ENCODE data around the gene TTC9B.
"Not testable (repeated sequence)": the region's sequence is repeated elsewhere in the genome, so short reads cannot be mapped to it uniquely, and the experiment has no call there.

TTC9B gene

DNA sequence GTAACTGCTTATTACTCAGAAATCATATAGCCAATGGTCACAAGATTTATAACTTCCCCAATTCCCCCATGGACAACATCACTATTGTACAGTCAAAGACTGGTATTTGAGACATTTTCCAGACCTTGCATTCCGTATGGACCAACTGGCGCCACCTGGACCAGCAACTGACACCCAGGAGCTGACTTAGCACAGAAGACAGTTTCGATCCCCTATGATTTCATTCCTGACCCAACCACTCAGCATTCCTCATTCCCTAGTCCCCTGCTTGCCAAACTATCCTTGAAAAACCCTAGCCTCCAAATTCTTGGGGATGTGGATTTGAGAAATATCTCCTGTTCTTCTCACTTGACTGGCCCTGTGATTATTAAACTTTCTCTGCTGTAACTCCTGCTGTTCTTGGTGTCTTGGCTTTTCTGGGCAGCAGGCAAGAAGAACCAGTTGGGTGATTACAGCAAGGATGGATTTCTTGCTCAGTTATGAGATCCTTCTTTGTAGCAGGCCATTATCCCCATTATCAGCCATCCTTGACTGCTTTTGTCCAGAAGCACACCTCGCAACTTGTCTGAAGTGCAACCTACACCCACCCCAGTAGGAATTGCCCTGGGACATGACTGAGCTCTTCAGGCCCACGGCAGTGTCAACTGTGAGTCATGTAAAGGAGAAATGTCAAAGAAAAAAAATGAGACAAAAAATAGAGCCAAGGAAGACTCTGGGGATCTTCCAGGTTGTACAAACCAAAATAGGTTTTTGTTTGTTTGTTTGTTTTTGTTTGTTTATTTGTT lies 40.7 kb downstream of the TTC9B start:
- Histone ChIP-seq H3K27me3 (ENCODE audit: insufficient read depth, low read length) (peaks cover 5% of the 10 kb centered on the region; the same call in 1 of the 2 replicates), H3K4me2 (ENCODE audit: low read length) (no peak overlapping the region), H3K4me3 (ENCODE audit: low read depth, low read length, poor library complexity, severe bottlenecking) (no peak overlapping the region), H4K20me1 (ENCODE audit: insufficient read depth, low read length) (no peaks in the 10 kb centered on the region), H3K4me1 (ENCODE audit: insufficient read depth, low read length, severe bottlenecking) (no peaks in the 10 kb centered on the region), H3K79me2 (ENCODE audit: insufficient read depth, low read length) (no peaks in the 10 kb centered on the region), H3K9me3 (ENCODE audit: low read length) (no peaks in the 10 kb centered on the region), H3K9ac (ENCODE audit: low read length) (no peak overlapping the region), H3K36me3 (ENCODE audit: insufficient read depth, low read length) (no peaks in the 10 kb centered on the region), H2AFZ (ENCODE audit: low read length) (no peak overlapping the region), H3F3A (ENCODE audit: insufficient read depth, low read length) (no peaks in the 10 kb centered on the region), H3K9me2 (ENCODE audit: low read depth, low read length) (no peaks in the 10 kb centered on the region), H3K27ac (ENCODE audit: low read depth, low read length, poor library complexity, severe bottlenecking) (no peak overlapping the region)
- TF ChIP-seq, protein P1, sequence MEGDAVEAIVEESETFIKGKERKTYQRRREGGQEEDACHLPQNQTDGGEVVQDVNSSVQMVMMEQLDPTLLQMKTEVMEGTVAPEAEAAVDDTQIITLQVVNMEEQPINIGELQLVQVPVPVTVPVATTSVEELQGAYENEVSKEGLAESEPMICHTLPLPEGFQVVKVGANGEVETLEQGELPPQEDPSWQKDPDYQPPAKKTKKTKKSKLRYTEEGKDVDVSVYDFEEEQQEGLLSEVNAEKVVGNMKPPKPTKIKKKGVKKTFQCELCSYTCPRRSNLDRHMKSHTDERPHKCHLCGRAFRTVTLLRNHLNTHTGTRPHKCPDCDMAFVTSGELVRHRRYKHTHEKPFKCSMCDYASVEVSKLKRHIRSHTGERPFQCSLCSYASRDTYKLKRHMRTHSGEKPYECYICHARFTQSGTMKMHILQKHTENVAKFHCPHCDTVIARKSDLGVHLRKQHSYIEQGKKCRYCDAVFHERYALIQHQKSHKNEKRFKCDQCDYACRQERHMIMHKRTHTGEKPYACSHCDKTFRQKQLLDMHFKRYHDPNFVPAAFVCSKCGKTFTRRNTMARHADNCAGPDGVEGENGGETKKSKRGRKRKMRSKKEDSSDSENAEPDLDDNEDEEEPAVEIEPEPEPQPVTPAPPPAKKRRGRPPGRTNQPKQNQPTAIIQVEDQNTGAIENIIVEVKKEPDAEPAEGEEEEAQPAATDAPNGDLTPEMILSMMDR (IDR thresholded peaks at IDR 0.05; ENCODE audit: low read length), result no peak
- no peak for TF ChIP-seq EZH2 (IDR thresholded peaks at IDR 0.05; ENCODE audit: borderline replicate concordance, low read length)

DNA sequence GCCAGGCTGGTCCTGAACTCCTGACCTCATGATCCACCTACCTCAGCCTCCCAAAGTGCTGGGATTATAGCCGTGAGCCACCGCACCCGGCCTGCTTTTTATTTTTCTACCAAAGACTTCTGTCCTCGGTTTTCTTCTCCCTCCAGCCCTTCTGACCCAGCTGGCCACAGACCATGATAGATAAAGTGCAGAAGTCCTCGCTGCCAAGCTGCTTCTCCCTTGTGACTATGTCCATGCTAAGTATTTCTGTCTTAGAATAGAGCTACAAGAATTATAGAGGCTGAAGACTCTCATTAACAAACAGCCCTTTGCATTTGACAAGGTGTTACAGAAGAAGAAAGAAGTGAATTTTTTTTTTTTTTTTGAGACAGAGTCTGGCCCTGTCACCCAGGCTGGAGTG lies 42.4 kb downstream of the TTC9B start:
- H3K9me3 ChIP-seq (ENCODE audit: low read length), result no peaks in the 10 kb centered on the region
- peaks cover 5% of the 10 kb centered on the region; the same call in 1 of the 2 replicates for H3K27me3 ChIP-seq (ENCODE audit: insufficient read depth, low read length)
- no peaks in the 10 kb centered on the region for H3K9me2 ChIP-seq (ENCODE audit: low read depth, low read length)
- H3K27ac ChIP-seq (ENCODE audit: low read depth, low read length, poor library complexity, severe bottlenecking), result no peak overlapping the region
- no peaks in the 10 kb centered on the region for H3K4me1 ChIP-seq (ENCODE audit: insufficient read depth, low read length, severe bottlenecking)
- no peak overlapping the region for H3K9ac ChIP-seq (ENCODE audit: low read length)
- H4K20me1 ChIP-seq (ENCODE audit: insufficient read depth, low read length), result no peaks in the 10 kb centered on the region
- TF ChIP-seq EZH2 (IDR thresholded peaks at IDR 0.05; ENCODE audit: borderline replicate concordance, low read length), result no peak
- TF ChIP-seq, protein P1 (IDR thresholded peaks at IDR 0.05; ENCODE audit: low read length), result no peak
- no peaks in the 10 kb centered on the region for H3K36me3 ChIP-seq (ENCODE audit: insufficient read depth, low read length)
- H3F3A ChIP-seq (ENCODE audit: insufficient read depth, low read length), result no peaks in the 10 kb centered on the region
- no peak overlapping the region for H3K4me2 ChIP-seq (ENCODE audit: low read length)
- no peak overlapping the region for H2AFZ ChIP-seq (ENCODE audit: low read length)
- no peaks in the 10 kb centered on the region for H3K79me2 ChIP-seq (ENCODE audit: insufficient read depth, low read length)
- H3K4me3 ChIP-seq (ENCODE audit: low read depth, low read length, poor library complexity, severe bottlenecking), result no peak overlapping the region

DNA sequence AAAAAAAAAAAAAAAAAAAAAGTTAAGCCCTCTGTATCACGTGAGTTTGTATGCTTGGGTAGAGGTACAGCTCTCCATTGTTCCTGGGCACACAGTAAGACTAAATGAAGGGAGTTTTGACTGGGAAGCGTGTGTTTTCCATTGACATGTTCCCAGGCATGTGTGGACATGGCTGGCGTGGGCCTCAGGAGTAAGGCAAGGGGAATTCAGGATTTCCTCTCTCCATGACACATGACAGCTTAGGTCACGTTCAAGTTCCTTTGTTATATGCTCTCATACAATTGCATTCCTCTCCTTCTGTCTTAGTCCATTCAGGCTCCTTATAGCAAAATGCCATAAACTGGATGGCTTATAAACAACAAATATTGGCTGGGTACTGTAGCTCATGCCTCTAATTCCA lies 44.1 kb downstream of the TTC9B start:
- Histone ChIP-seq H3K36me3 (ENCODE audit: insufficient read depth, low read length) (no peaks in the 10 kb centered on the region), H3K9me3 (ENCODE audit: low read length) (no peaks in the 10 kb centered on the region), H3K27ac (ENCODE audit: low read depth, low read length, poor library complexity, severe bottlenecking) (no peak overlapping the region), H3K9me2 (ENCODE audit: low read depth, low read length) (no peaks in the 10 kb centered on the region), H3K4me1 (ENCODE audit: insufficient read depth, low read length, severe bottlenecking) (no peaks in the 10 kb centered on the region), H3F3A (ENCODE audit: insufficient read depth, low read length) (no peaks in the 10 kb centered on the region), H3K27me3 (ENCODE audit: insufficient read depth, low read length) (peaks cover 5% of the 10 kb centered on the region; the same call in 1 of the 2 replicates), H3K79me2 (ENCODE audit: insufficient read depth, low read length) (no peaks in the 10 kb centered on the region), H2AFZ (ENCODE audit: low read length) (no peak overlapping the region), H4K20me1 (ENCODE audit: insufficient read depth, low read length) (no peaks in the 10 kb centered on the region), H3K9ac (ENCODE audit: low read length) (no peak overlapping the region), H3K4me3 (ENCODE audit: low read depth, low read length, poor library complexity, severe bottlenecking) (no peak overlapping the region), H3K4me2 (ENCODE audit: low read length) (no peak overlapping the region)
- TF ChIP-seq EZH2 (IDR thresholded peaks at IDR 0.05; ENCODE audit: borderline replicate concordance, low read length), result no peak
- TF ChIP-seq, protein P1 (IDR thresholded peaks at IDR 0.05; ENCODE audit: low read length), result no peak

DNA sequence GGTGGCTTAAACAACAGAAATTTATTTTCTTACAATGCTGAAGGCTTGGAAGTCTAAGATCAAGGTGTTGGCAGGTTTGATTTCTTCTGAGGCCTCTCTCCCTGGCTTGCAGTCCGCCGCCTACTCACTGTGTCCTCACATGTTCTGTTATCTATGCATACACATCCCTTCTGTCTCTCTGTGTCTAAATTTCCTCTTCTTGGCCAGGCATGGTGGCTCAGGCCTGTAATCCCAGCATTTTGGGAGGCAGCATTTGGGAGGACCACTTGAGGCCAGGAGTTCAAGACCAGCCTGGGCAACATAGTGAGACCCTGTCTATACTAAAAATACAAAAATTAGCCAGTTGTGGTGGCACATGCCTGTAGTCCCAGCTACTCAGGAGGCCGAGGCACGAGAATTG lies 46.9 kb downstream of the TTC9B start:
- not testable (repeated sequence) for H3K36me3 ChIP-seq (ENCODE audit: insufficient read depth, low read length); H3K9me2 ChIP-seq (ENCODE audit: low read depth, low read length); H3K9ac ChIP-seq (ENCODE audit: low read length); H3K4me3 ChIP-seq (ENCODE audit: low read depth, low read length, poor library complexity, severe bottlenecking); H2AFZ ChIP-seq (ENCODE audit: low read length); H3K4me1 ChIP-seq (ENCODE audit: insufficient read depth, low read length, severe bottlenecking); H3K9me3 ChIP-seq (ENCODE audit: low read length); H3K4me2 ChIP-seq (ENCODE audit: low read length); H3F3A ChIP-seq (ENCODE audit: insufficient read depth, low read length); H3K27me3 ChIP-seq (ENCODE audit: insufficient read depth, low read length); H3K79me2 ChIP-seq (ENCODE audit: insufficient read depth, low read length); H4K20me1 ChIP-seq (ENCODE audit: insufficient read depth, low read length); H3K27ac ChIP-seq (ENCODE audit: low read depth, low read length, poor library complexity, severe bottlenecking)

DNA sequence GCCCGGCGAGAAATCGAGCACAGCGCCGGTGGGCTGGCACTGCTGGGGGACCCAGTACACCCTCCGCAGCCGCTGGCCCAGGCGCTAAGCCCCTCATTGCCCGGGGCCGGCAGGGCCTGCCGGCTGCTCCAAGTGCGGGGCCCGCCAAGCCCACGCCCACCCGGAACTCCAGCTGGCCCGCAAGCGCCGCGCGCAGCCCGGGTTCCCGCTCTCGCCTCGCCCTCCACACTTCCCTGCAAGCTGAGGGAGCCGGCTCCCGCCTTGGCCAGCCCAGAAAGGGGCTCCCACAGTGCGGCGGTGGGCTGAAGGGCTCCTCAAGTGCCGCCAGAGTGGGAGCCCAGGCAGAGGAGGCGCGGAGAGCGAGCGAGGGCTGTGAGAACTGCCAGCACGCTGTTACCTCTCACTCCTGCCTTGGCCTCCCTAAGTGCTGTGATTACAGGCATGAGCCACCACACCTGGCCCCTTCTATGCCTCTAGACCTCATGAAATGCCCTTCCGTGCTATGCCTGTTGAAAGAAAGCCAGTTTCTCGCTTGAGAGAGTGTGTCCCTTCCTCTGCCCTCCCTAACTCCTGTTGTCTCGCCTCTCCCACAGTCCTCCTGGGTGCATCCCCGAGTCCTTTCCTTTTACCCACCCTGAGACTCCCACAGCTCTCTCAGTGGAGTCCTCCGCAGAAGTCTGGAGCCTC lies 47.7 kb downstream of the TTC9B start:
- H3K27me3 ChIP-seq (ENCODE audit: insufficient read depth, low read length); H3K9me2 ChIP-seq (ENCODE audit: low read depth, low read length); H3K4me1 ChIP-seq (ENCODE audit: insufficient read depth, low read length, severe bottlenecking); H3K9ac ChIP-seq (ENCODE audit: low read length); H3K27ac ChIP-seq (ENCODE audit: low read depth, low read length, poor library complexity, severe bottlenecking); H3K4me3 ChIP-seq (ENCODE audit: low read depth, low read length, poor library complexity, severe bottlenecking); H2AFZ ChIP-seq (ENCODE audit: low read length); H3K4me2 ChIP-seq (ENCODE audit: low read length); H3K9me3 ChIP-seq (ENCODE audit: low read length); H3F3A ChIP-seq (ENCODE audit: insufficient read depth, low read length); H3K79me2 ChIP-seq (ENCODE audit: insufficient read depth, low read length); H4K20me1 ChIP-seq (ENCODE audit: insufficient read depth, low read length); H3K36me3 ChIP-seq (ENCODE audit: insufficient read depth, low read length): not testable (repeated sequence)

Measured in OCI-LY1 (cell line).